SU-DHL-6 (cell line): ENCODE results near the gene CISD3.

Experiments
- H2AFZ ChIP-seq: fragments of 200-600 bp; sonication (generic); 2 replicates; pipeline ENCODE4 v1.6.1; 2014; ENCODE audit warnings: low read depth, mild to moderate bottlenecking, moderate library complexity, mixed read lengths, antibody characterized with exemption, low read length; ENCODE audit not compliant: severe bottlenecking
- H3F3A ChIP-seq: fragments of 200-600 bp; shearing (Covaris generic); 2 replicates; pipeline ENCODE4 v1.6.0; 2016; ENCODE audit warnings: antibody characterized with exemption, mild to moderate bottlenecking; ENCODE audit not compliant: insufficient read depth
- H3K27ac ChIP-seq: fragments of 200-600 bp; sonication (generic); 2 replicates; pipeline ENCODE4 v1.5.1; 2016; ENCODE audit warnings: low read depth, mild to moderate bottlenecking, low read length, moderate library complexity, mixed read lengths
- H3K27me3 ChIP-seq: fragments of 200-600 bp; sonication (generic), shearing (Covaris generic); 2 replicates; pipeline ENCODE4 v1.6.0; 2014; ENCODE audit warnings: mild to moderate bottlenecking, low read length
- H3K36me3 ChIP-seq: fragments of 200-600 bp; sonication (generic); 2 replicates; pipeline ENCODE4 v1.6.1; 2014; ENCODE audit warnings: mild to moderate bottlenecking, low read length, mixed read lengths
- H3K4me2 ChIP-seq: fragments of 300-600, 200-600 bp; shearing (Covaris generic), sonication (generic); 2 replicates; pipeline ENCODE4 v1.6.0; 2014; ENCODE audit warnings: low read length, low read depth, mild to moderate bottlenecking; ENCODE audit not compliant: poor library complexity, severe bottlenecking
- H3K4me3 ChIP-seq: fragments of 200-600 bp; sonication (generic); 2 replicates; pipeline ENCODE4 v1.5.1; 2014; ENCODE audit warnings: antibody characterized with exemption, low read length, mild to moderate bottlenecking, mixed read lengths; ENCODE audit not compliant: insufficient read depth, poor library complexity, severe bottlenecking
- H3K79me2 ChIP-seq: fragments of 200-600 bp; sonication (generic); 2 replicates; pipeline ENCODE4 v1.6.1; 2014; ENCODE audit warnings: mild to moderate bottlenecking, low read length, moderate library complexity; ENCODE audit not compliant: insufficient read depth
- H3K9ac ChIP-seq: fragments of 200-600 bp; sonication (generic); 2 replicates; pipeline ENCODE4 v1.7.0; 2014; ENCODE audit warnings: mild to moderate bottlenecking, low read length
- H3K9me2 ChIP-seq: fragments of 200-600 bp; sonication (generic); replicated peaks from 2 replicates; pipeline ENCODE4 v1.6.1; 2014; ENCODE audit warnings: low read length; ENCODE audit not compliant: insufficient read depth
- H3K9me3 ChIP-seq: fragments of 200-600 bp; sonication (generic); 2 replicates; pipeline ENCODE4 v1.6.1; 2014; ENCODE audit warnings: low read length, mixed read lengths; ENCODE audit not compliant: insufficient read depth
- H4K20me1 ChIP-seq: fragments of 200-600 bp; sonication (generic); 2 replicates; pipeline ENCODE4 v1.6.1; 2014; ENCODE audit warnings: low read depth, mild to moderate bottlenecking, antibody characterized with exemption, low read length, moderate library complexity, mixed read lengths
- EZH2phosphoT487 ChIP-seq: fragments of 200-600 bp; sonication (generic), shearing (Covaris generic); conservative IDR thresholded peaks from 2 replicates; pipeline ENCODE4 v1.6.1; 2018; ENCODE audit warnings: mild to moderate bottlenecking, antibody characterized with exemption, low read length, moderate library complexity, mixed read lengths
- TF ChIP-seq, protein P1 (sequence below): fragments of 200-600 bp; sonication (generic); IDR thresholded peaks from one replicate; pipeline ENCODE4 v1.5.1; 2017; ENCODE audit warnings: antibody characterized with exemption, mild to moderate bottlenecking, low read length, moderate library complexity; ENCODE audit not compliant: insufficient read depth, poor library complexity, severe bottlenecking

CISD3 gene

DNA sequence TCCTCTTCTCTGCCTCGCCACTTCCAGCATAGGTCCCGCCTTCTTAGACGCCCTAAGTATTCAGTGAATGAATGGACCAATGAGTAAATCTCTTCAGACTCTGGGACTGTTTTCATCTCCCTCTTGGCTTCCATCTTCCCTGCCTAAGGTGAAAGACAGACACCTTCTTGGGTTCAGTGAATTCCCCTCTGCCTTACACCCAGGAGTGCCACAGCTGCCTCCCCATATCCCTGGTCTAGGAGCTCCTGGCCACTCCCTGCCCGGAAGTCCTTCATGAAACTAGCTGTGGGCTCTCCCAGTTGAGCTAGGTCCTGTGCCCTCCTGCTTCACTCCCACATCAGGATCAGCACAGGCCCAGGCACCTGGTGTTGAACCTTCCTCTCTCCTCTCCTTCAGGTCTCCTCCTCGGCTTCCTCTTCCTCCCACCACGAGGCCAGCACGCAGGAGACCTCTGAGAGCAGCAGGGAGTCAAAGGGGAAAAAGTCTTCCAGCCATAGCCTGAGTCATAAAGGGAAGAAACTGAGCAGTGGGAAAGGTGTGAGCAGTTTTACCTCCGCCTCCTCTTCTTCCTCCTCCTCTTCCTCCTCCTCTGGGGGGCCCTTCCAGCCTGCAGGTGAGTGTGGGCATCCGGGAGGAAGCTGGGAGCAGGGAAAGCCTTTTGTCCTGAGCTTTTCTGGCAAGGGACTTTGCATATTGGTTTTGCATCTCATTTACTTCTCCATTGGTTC is 14.8 kb upstream of the CISD3 start:
- Histone ChIP-seq H3K27me3 (no peaks in the 10 kb centered on the region), H3K36me3 (no peaks in the 10 kb centered on the region; the same call in 1 of the 2 replicates), H3F3A (no peaks in the 10 kb centered on the region), H3K9me3 (no peaks in the 10 kb centered on the region), H3K4me3 (no peak overlapping the region), H3K4me2 (no peak overlapping the region), H3K9me2 (no peaks in the 10 kb centered on the region), H3K9ac (no peak overlapping the region), H3K79me2 (no peaks in the 10 kb centered on the region), H4K20me1 (no peaks in the 10 kb centered on the region), H3K27ac (no peak overlapping the region), H2AFZ (no peak overlapping the region)
- TF ChIP-seq EZH2phosphoT487, result no peak
- TF ChIP-seq, protein P1, sequence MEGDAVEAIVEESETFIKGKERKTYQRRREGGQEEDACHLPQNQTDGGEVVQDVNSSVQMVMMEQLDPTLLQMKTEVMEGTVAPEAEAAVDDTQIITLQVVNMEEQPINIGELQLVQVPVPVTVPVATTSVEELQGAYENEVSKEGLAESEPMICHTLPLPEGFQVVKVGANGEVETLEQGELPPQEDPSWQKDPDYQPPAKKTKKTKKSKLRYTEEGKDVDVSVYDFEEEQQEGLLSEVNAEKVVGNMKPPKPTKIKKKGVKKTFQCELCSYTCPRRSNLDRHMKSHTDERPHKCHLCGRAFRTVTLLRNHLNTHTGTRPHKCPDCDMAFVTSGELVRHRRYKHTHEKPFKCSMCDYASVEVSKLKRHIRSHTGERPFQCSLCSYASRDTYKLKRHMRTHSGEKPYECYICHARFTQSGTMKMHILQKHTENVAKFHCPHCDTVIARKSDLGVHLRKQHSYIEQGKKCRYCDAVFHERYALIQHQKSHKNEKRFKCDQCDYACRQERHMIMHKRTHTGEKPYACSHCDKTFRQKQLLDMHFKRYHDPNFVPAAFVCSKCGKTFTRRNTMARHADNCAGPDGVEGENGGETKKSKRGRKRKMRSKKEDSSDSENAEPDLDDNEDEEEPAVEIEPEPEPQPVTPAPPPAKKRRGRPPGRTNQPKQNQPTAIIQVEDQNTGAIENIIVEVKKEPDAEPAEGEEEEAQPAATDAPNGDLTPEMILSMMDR, result no peak

DNA sequence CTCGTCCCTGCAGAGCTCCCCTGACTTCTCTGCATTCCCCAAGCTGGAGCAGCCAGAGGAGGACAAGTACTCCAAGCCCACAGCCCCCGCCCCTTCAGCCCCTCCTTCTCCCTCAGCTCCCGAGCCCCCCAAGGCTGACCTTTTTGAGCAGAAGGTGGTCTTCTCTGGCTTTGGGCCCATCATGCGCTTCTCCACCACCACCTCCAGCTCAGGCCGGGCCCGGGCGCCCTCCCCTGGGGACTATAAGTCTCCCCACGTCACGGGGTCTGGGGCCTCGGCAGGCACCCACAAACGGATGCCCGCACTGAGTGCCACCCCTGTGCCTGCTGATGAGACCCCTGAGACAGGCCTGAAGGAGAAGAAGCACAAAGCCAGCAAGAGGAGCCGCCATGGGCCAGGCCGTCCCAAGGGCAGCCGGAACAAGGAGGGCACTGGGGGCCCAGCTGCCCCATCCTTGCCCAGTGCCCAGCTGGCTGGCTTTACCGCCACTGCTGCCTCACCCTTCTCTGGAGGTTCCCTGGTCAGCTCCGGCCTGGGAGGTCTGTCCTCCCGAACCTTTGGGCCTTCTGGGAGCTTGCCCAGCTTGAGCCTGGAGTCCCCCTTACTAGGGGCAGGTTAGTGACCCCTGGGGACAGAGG is 13.7 kb upstream of the CISD3 start:
- Histone ChIP-seq H3K9ac (no peak overlapping the region), H4K20me1 (no peaks in the 10 kb centered on the region), H3K79me2 (no peaks in the 10 kb centered on the region), H3K27ac (no peak overlapping the region), H3K9me3 (no peaks in the 10 kb centered on the region), H3K27me3 (no peaks in the 10 kb centered on the region), H3K36me3 (peaks cover 3% of the 10 kb centered on the region; the same call in 1 of the 2 replicates), H3K9me2 (no peaks in the 10 kb centered on the region), H3F3A (no peaks in the 10 kb centered on the region), H3K4me3 (no peak overlapping the region), H2AFZ (no peak overlapping the region), H3K4me2 (no peak overlapping the region)
- TF ChIP-seq, protein P1, result no peak
- TF ChIP-seq EZH2phosphoT487, result no peak

DNA sequence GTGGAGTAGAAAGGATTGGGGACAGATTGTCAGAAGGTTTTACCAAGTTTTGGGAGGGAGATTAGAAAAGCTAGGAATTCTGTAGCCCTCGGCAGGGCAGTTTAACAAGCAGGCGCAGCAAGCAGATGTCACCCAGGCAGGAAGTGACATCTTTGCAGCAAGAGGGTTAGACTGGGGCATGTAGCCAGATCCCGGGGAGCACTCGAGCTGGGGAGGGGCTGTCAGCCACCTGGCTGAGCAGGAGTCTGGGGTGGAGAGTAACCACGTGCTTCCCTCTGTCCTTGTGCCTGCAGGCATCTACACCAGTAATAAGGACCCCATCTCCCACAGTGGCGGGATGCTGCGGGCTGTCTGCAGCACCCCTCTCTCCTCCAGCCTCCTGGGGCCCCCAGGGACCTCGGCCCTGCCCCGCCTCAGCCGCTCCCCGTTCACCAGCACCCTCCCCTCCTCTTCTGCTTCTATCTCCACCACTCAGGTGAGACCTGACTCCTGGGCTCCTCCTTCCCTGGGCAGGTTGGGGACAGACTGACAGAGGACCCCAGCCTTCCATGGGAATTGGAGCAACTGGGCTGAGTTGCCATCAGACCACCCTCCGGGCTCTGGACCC is 12.9 kb upstream of the CISD3 start:
- Histone ChIP-seq H4K20me1 (no peaks in the 10 kb centered on the region), H3F3A (no peaks in the 10 kb centered on the region), H3K36me3 (peaks cover 3% of the 10 kb centered on the region; the same call in 1 of the 2 replicates), H2AFZ (no peak overlapping the region), H3K4me3 (no peak overlapping the region), H3K4me2 (no peak overlapping the region), H3K79me2 (no peaks in the 10 kb centered on the region), H3K27me3 (no peaks in the 10 kb centered on the region), H3K9ac (no peak overlapping the region), H3K9me2 (no peaks in the 10 kb centered on the region), H3K27ac (no peak overlapping the region), H3K9me3 (no peaks in the 10 kb centered on the region)
- TF ChIP-seq, protein P1, result no peak
- TF ChIP-seq EZH2phosphoT487, result no peak
